Keratinocyte (primary cell): ENCODE data around the gene CIZ1. TPM values are rescaled to one million over a fixed set of nuclear protein-coding genes. Genes with fewer than 3 reads are reported as not detected.
A peak's percentile ranks its signal among the peaks of the same experiment; 100 is the strongest.

Experiments used
- DNase-seq: peaks from one replicate; pipeline ENCODE4 v3.0.0-alpha.2; 2011; ENCODE audit warnings: low read depth, missing footprints, low spot score
- FAIRE-seq: peaks from 2 replicates; lab custom pipeline; 2011; peaks lifted over from hg19 to GRCh38; lab: Jason Lieb, UNC
- H2AFZ ChIP-seq: 2 replicates; pipeline ENCODE4 v1.6.0; 2012; ENCODE audit warnings: low read length, control low read depth, inconsistent platforms; ENCODE audit not compliant: control insufficient read depth
- H3K27ac ChIP-seq: 2 replicates; pipeline ENCODE4 v1.5.1; 2011; ENCODE audit warnings: low read length; ENCODE audit not compliant: control insufficient read depth, insufficient read depth
- H3K27me3 ChIP-seq: 3 replicates; pipeline ENCODE4 v1.6.0; 2011; ENCODE audit warnings: low read length; ENCODE audit not compliant: control insufficient read depth, insufficient read depth; ENCODE audit errors: extremely low read depth
- H3K36me3 ChIP-seq, 2 experiments: 2 replicates in 1 of 2; 3 replicates in 1 of 2; pipeline ENCODE4 v1.5.1; 2011; ENCODE audit warnings: low read length in 2 of 2, mild to moderate bottlenecking in 1 of 2; ENCODE audit not compliant: control insufficient read depth in 2 of 2, insufficient read depth in 2 of 2; ENCODE audit errors: extremely low read depth in 1 of 2
- H3K4me1 ChIP-seq: 3 replicates; pipeline ENCODE4 v1.5.1; 2011; ENCODE audit warnings: low read length; ENCODE audit not compliant: control insufficient read depth, insufficient read depth; ENCODE audit errors: extremely low read depth
- H3K4me2 ChIP-seq: 3 replicates; pipeline ENCODE4 v1.6.0; 2011; ENCODE audit warnings: low read depth, low read length; ENCODE audit not compliant: control insufficient read depth, insufficient read depth; ENCODE audit errors: extremely low read depth
- H3K4me3 ChIP-seq, 3 experiments: fragments of 200-600 bp in 1 of 3; sonication (generic) in 1 of 3; 2 replicates in 2 of 3; 3 replicates in 1 of 3; pipeline ENCODE4 v1.5.1; 2011 to 2016; ENCODE audit warnings: low read length in 3 of 3, mild to moderate bottlenecking in 3 of 3, control low read depth in 2 of 3, inconsistent platforms in 1 of 3, low read depth in 1 of 3, mixed read lengths in 1 of 3, mixed run types in 1 of 3, moderate library complexity in 1 of 3; ENCODE audit not compliant: control insufficient read depth in 2 of 3, insufficient read depth in 2 of 3; ENCODE audit errors: extremely low read depth in 1 of 3
- H3K79me2 ChIP-seq: 2 replicates; pipeline ENCODE4 v1.6.0; 2012; ENCODE audit warnings: low read length; ENCODE audit not compliant: control insufficient read depth, insufficient read depth
- H3K9ac ChIP-seq: 3 replicates; pipeline ENCODE4 v1.6.0; 2011; ENCODE audit warnings: low read length; ENCODE audit not compliant: control insufficient read depth, insufficient read depth; ENCODE audit errors: extremely low read depth
- H3K9me1 ChIP-seq: 3 replicates; pipeline ENCODE4 v1.6.0; 2011; ENCODE audit warnings: low read length; ENCODE audit not compliant: control insufficient read depth, insufficient read depth; ENCODE audit errors: extremely low read depth
- H3K9me3 ChIP-seq: 2 replicates; pipeline ENCODE4 v1.5.1; 2012; ENCODE audit warnings: low read depth, low read length; ENCODE audit not compliant: control insufficient read depth
- H4K20me1 ChIP-seq: 3 replicates; pipeline ENCODE4 v1.6.0; 2011; ENCODE audit warnings: low read length; ENCODE audit not compliant: control insufficient read depth, insufficient read depth; ENCODE audit errors: extremely low read depth
- CTCF ChIP-seq, 3 experiments: IDR thresholded peaks in 1 of 3; conservative IDR thresholded peaks in 1 of 3; optimal IDR thresholded peaks in 1 of 3; 2 replicates in 2 of 3; 3 replicates in 1 of 3; pipeline versions ENCODE3 to v1.5.1; 2011; ENCODE audit warnings: low read length in 3 of 3, mild to moderate bottlenecking in 3 of 3, moderate library complexity in 2 of 3, control low read depth in 1 of 3, inconsistent platforms in 1 of 3; ENCODE audit not compliant: insufficient read depth in 2 of 3; ENCODE audit errors: extremely low read depth in 1 of 3
- EZH2 ChIP-seq: IDR thresholded peaks from one replicate; pipeline ENCODE4 v1.6.1; 2012; ENCODE audit warnings: inconsistent platforms, mild to moderate bottlenecking, low read length, moderate library complexity
- dilution Hi-C: fragments of 300-500 bp; cut with MboI; formaldehyde crosslinking; loops from one replicate; pipeline ENCODE4 v1.7.0; 2020; ENCODE audit warnings: low sequenced_read_pairs; ENCODE audit not compliant: extremely low pct_ligation_motif_present
- polyA plus RNA-seq, 5 experiments: library from polyadenylated mRNA; depleted of rRNA in 3 of 5; stranded (reverse) in 3 of 5; stranded (forward) in 1 of 5; unstranded in 1 of 5; fragments of >200 nt; gene quantifications; 1 replicate in 1 of 5; 2 replicates in 3 of 5; 3 replicates in 1 of 5; pipeline versions ENCODE4 v1.2.1 to v1.2.3, GENCODE V29; 2011 to 2012; ENCODE audit warnings: missing spikeins in 2 of 5, low read depth in 1 of 5, low replicate concordance in 1 of 5

The CIZ1 gene
- polyA plus RNA-seq, 1 donor (not counting 4 experiments of a cell fraction or from before 2014, with no cell fraction given), result 23.5 TPM

GRCh38 chr9:128146591-128147120 lies 44.7 kb downstream of the CIZ1 start:
- Histone ChIP-seq H3K9ac (no peak overlapping the region), H3K27ac (no peak overlapping the region), H3K4me3 (no peak overlapping the region), H3K79me2 (no peaks in the 10 kb centered on the region), H3K9me1 (no peaks in the 10 kb centered on the region), H3K4me1 (peaks cover 59% of the 10 kb centered on the region), H3K27me3 (no peaks in the 10 kb centered on the region), H3K36me3 (no peaks in the 10 kb centered on the region), H3K4me2 (no peak overlapping the region), H3K9me3 (no peaks in the 10 kb centered on the region), H2AFZ (no peak overlapping the region), H4K20me1 (no peaks in the 10 kb centered on the region)
- dilution Hi-C loops, result no loop called here
- no peak for TF ChIP-seq CTCF (optimal IDR thresholded peaks at IDR 0.05 in 1 of 3, IDR thresholded peaks at IDR 0.05 in 1 of 3, conservative IDR thresholded peaks at IDR 0.05 in 1 of 3; ENCODE audit: extremely low read depth in 1 of 3, insufficient read depth in 2 of 3, low read length in 3 of 3)
- TF ChIP-seq EZH2, result no peak
- FAIRE-seq (no peak), DNase-seq (no peak)

- dilution Hi-C loops, result no loop called here
- Histone ChIP-seq H3K79me2 (no peaks in the 10 kb centered on the region), H3K9ac (peak overlapping the region; percentile 47), H3K4me2 (peak overlapping the region; percentile 62), H3K27me3 (no peaks in the 10 kb centered on the region), H3K36me3 (no peaks in the 10 kb centered on the region), H4K20me1 (no peaks in the 10 kb centered on the region), H3K9me3 (no peaks in the 10 kb centered on the region), H3K4me3 (no peak overlapping the region), H3K4me1 (peaks cover 59% of the 10 kb centered on the region), H3K9me1 (no peaks in the 10 kb centered on the region), H2AFZ (peak overlapping the region; percentile 92), H3K27ac (peak overlapping the region; percentile 71)
- DNase-seq (no peak), FAIRE-seq (no peak)
- TF ChIP-seq EZH2 (no peak), CTCF (optimal IDR thresholded peaks at IDR 0.05 in 1 of 3, IDR thresholded peaks at IDR 0.05 in 1 of 3, conservative IDR thresholded peaks at IDR 0.05 in 1 of 3; ENCODE audit: extremely low read depth in 1 of 3, insufficient read depth in 2 of 3, low read length in 3 of 3) (no peak)
These were observed 45.4 kb downstream of the CIZ1 start for GRCh38 chr9:128145951-128146351.
